NCI-H1694 treated with DMSO at 0.1 percent for 48 hours (cell line): ENCODE results near the gene TPRA1.
"Not testable (repeated sequence)": the region's sequence is repeated elsewhere in the genome, so short reads cannot be mapped to it uniquely, and the experiment has no call there.

Experiments used
- DNase-seq: peaks from one replicate; lab custom pipeline; 2025; lab: John Stamatoyannopoulos, UW

TPRA1 gene

DNA sequence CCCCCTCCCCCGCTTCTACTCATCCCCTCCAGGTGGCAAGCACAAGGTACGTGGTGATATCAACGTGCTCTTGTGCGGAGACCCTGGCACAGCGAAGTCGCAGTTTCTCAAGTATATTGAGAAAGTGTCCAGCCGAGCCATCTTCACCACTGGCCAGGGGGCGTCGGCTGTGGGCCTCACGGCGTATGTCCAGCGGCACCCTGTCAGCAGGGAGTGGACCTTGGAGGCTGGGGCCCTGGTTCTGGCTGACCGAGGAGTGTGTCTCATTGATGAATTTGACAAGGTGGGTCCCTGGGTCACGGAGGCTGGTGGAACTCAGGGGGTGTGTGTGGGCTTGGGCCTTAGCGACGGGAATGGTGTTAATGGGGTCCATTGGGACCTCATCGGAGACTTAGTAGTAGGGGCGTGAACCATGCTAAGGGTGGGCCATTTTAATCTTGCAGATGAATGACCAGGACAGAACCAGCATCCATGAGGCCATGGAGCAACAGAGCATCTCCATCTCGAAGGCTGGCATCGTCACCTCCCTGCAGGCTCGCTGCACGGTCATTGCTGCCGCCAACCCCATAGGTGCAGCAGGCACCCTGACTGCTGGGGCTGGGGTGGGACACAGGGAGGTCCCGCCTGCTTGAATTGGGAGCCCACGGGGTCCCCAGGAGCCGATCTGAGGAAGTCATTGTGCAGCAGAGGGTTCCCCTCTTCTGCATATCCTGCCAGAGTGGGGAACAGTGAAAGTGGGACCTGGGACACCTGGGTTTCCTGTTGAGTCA lies 26.5 kb upstream of the TPRA1 start:
- DNase-seq = no peak

DNA sequence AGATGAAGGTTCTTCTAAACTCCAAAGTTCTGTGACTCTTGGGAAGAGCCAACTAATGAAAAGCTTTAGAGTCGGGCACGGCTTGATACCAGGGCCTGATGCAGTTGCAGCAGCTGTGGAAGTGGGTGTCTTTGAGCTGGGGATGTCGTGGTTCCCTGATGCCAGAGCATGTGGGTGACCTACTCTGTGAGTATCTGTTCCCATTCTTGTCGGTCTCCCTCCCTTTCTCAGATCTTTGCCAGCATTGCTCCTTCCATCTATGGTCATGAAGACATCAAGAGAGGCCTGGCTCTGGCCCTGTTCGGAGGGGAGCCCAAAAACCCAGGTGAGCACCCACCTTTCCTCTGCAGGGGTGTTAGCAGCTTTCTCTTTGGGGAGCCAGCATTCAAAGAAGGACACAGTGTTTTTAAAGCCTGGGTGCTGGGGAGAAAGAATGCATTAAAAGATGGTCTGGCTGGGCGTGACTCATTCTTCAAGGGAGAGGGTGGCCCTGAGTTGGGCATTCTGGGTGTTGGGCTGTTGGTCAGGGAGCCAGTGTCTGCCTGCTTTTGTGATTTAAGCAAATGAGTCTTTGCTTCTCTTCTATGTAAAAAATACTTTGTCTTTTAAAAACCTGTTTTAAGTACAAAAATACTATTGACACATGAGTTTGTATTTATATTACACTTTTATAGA lies 25.2 kb upstream of the TPRA1 start:
- no peak for DNase-seq

GRCh38 chr3:127614928-127615589 lies 24.5 kb upstream of the TPRA1 start:
- no peak for DNase-seq

- no peak for DNase-seq
Observed at GRCh38 chr3:127613406-127613805, 22.9 kb upstream of the TPRA1 start.

DNA sequence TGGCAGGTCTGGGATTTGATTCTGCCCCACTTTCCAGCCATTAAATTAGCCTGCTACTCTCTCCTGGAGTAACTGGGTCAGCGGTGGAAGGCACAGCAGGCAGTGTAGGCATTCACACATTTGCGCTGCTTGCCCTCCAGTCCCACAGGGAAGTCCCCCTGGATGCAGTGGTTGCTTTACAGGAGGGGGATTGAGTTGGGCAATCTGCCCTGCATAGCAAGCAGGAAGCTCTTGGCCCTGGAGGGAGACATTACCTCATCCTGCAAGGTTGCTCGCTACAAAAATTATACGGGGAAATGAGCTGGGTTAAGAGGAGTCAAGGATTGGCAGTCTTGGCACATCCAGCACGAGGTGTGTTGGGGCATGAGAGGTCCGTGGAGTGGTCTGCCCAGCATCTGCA lies 22.4 kb upstream of the TPRA1 start:
- DNase-seq = no peak

GRCh38 chr3:127611251-127611650 lies 20.7 kb upstream of the TPRA1 start:
- DNase-seq = no peak

- DNase-seq = no peak
Observed at GRCh38 chr3:127610105-127610504, 19.6 kb upstream of the TPRA1 start.

DNA sequence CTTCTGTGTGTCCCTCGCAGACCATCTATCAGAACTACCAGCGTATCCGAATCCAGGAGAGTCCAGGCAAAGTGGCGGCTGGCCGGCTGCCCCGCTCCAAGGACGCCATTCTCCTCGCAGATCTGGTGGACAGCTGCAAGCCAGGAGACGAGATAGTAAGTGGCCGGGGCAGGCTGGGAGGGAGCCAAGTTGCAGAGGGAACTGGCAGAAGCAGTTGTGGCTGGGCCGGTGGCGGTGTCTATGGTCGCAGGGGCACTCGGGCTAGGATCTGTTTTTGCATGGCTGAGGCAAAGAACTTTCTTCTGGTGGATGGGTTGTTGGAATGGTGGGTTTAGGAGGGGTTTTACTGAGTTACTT lies 17.8 kb upstream of the TPRA1 start:
- no peak for DNase-seq

GRCh38 chr3:127607675-127608361 lies 17.3 kb upstream of the TPRA1 start:
- no peak for DNase-seq

- DNase-seq = no peak
Observed at GRCh38 chr3:127606981-127607595, 16.6 kb upstream of the TPRA1 start.

GRCh38 chr3:127606086-127606805 lies 15.7 kb upstream of the TPRA1 start:
- DNase-seq = no peak

GRCh38 chr3:127605547-127605946 lies 15.0 kb upstream of the TPRA1 start:
- not testable (repeated sequence) for DNase-seq

GRCh38 chr3:127604546-127605165 lies 14.1 kb upstream of the TPRA1 start:
- DNase-seq = no peak

DNA sequence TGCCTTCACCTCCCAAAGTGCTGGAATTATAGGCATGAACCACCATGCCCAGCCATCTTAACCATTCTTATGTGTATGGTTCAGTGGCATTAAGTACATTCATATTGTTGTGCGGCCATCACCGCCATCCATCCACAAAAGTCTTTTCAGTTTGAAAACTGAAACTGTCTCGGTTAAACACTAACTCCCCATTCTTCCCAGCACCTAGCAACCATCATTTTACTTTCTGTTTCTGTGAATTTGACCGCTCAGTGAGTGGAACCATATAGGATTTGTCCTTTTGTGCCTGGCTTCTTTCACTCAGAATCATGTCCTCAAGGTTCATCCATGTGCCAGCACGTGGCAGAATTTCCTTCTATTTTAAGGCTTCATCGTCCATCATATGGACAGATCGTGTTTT lies 13.5 kb upstream of the TPRA1 start:
- no peak for DNase-seq

- DNase-seq = no peak
Observed at GRCh38 chr3:127600749-127601456, 10.4 kb upstream of the TPRA1 start.

GRCh38 chr3:127598841-127599570 lies 8.5 kb upstream of the TPRA1 start:
- DNase-seq = peak; percentile 52

DNA sequence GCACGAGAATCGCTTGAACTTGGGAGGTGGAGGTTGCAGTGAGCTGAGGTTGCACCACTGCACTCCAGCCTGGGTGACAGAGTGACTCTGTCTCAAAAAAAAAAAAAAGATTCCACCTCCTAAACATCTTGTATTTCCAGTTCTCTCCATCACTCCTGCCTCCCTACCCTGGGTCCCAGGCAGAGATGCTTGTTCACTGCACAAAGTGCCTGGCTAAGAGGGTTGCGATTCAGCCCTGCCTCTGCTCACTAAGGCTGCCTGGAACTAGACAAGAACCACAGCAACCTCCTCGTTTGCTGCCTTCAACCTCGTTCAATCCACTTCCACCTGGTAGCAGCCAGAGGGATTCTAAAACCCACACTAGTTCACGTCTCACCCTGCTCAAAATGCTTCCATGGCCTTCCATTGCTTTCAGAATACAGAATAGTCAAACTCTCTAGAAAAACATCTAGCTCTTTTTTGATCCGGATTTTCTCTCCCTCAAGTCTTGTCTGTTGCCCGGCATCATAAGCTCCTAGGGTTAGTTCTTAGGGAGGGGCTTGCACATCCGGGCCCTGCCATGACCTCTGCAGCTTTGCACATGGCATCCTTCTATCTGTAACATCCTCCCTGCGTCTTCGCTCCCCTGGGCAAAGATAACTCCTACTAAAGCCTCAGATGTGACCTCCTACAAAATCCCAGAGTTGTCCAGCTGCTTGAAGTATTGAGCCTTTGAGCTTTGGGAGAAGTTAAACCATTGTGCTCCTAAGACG lies 6.7 kb upstream of the TPRA1 start:
- no peak for DNase-seq

DNA sequence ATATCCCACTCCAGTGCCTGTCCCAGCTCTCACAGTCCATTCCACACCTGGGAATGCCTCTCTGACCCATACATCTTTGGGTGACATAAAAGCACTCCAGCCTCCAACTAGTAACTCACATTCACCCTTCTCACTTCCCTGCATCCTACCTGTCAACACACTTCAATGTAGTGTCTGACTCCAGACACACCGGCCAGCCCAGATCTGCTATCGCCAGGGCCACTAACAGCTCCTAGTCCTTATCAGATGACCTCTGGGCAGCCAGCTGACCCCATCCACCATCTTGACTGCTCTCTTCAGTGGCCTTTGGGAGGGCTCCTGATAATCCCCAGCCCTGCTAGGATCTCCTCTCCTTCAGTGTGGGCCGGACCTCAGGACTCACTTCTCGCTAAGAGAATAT lies 4.8 kb upstream of the TPRA1 start:
- no peak for DNase-seq

- DNase-seq = no peak
Observed at GRCh38 chr3:127593178-127593577, 2.6 kb upstream of the TPRA1 start.
